Dermis blood vessel endothelial cell (primary cell): ENCODE results near the gene CDH13. TPM values are rescaled to one million over a fixed set of nuclear protein-coding genes. Genes with fewer than 3 reads are reported as not detected.
"Not testable (repeated sequence)": the region's sequence is repeated elsewhere in the genome, so short reads cannot be mapped to it uniquely, and the experiment has no call there.

Experiments used
- DNase-seq: peaks from one replicate; pipeline ENCODE4 v3.0.0; 2010
- total RNA-seq: library from RNA; depleted of rRNA; stranded (reverse); fragments of >200 nt; gene quantifications from 2 replicates; pipeline ENCODE4 v1.2.3, GENCODE V29; 2014

CDH13 gene
- total RNA-seq, 1 donor from 2014 or later = 135 TPM

GRCh38 chr16:82895843-82896242, 269.1 kb downstream of the CDH13 start:
- no peak for DNase-seq

GRCh38 chr16:82899006-82899405, 272.2 kb downstream of the CDH13 start:
- no peak for DNase-seq

- no peak for DNase-seq
Measured at GRCh38 chr16:82899731-82900450, 273.1 kb downstream of the CDH13 start.

GRCh38 chr16:82900559-82900958, 273.8 kb downstream of the CDH13 start:
- DNase-seq = peak; percentile 63

DNA sequence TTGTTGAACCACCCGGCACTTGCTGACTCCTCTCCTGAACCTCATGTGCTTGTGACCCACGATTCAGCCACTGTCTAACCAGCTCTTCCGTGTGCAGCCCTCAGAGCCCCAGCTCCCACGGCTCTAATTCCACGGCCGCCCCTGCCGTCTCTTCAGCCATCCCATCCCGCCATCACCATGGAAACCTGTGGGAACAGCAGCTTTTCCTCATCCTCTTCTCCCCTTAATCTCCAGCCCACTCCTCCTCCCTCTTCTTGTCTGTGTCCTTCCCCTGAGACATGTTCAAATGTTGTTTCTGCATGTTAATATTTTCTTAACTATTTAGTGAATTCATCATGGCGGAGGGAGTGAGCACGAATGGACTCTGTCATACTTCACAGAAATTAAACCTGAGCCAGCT, 285.2 kb downstream of the CDH13 start:
- no peak for DNase-seq

- no peak for DNase-seq
Measured at GRCh38 chr16:82915139-82915824, 288.5 kb downstream of the CDH13 start.

- no peak for DNase-seq
Measured at GRCh38 chr16:82917886-82918595, 291.3 kb downstream of the CDH13 start.

DNA sequence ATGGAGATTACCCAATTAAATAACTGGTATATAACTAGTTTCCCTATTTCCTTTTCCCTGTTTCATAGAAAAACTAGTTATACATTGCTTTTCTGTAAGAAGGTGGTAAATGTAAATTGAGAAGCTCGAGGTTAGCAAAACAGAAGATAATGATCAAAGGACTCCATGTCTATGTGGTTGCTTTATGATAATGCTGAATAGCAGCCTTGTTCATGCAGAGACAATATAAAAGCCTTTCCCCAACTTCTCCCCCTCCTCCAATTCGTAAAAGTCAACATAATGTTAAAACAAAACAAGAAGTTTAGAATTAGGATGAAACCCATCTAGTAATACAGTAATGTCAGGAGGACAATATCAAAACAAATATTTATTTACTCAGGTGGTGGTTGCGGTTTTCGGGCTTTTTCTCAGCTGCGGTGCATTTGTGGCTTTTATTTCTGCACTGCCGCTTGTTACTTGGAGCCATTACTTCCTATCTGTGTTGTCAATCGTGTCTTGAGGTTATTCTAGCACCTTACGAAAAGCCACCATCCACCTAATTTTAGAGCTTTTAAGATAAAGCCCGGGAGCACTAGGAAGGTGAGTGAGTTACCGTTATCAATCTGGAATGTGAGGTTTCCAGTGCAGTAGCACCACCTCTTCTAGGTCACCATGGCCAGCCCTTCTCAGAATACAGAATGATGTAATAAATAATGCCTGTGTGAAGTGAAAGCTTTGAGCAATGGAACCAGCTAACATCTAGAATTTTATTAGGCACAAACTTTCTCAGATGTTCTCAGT, 297.5 kb downstream of the CDH13 start:
- no peak for DNase-seq

DNA sequence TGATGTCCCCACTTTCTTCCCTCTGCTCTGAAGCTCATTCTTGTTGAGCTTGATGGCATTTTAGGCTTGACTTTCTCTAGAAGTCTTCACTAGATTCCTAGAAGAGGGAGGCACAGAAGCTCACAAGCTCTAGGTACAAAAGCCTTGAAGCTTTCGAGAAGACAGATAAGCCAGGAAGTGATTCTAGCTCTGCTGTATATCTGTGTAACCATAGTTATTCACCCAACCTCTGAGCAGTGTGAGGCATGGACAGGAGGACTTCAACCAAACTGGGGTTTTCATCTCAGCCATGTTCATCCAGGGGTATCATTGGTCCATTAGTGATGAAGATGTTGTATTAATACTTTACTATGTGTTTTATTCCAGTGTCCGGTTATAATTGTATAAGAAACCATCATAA, 299.7 kb downstream of the CDH13 start:
- DNase-seq = no peak

DNA sequence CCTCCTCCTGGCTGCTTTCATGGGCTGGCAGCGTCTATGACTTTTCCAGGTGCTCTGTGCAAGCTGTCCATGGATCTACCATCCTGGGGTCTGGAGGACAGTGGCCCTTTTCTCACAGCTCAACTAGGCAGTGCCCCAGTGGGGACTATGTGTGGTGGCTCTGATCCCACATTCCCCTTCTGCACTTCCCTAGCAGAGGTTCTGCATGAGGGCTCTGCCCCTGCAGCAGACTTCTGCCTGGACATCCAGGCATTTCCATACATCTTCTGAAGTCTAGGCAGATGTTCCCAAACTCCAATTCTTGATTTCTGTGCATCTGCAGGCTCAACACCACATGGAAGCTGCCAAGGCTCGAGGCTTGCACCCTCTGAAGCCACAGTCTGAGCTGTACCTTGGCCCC, 307.2 kb downstream of the CDH13 start:
- DNase-seq = not testable (repeated sequence)

DNA sequence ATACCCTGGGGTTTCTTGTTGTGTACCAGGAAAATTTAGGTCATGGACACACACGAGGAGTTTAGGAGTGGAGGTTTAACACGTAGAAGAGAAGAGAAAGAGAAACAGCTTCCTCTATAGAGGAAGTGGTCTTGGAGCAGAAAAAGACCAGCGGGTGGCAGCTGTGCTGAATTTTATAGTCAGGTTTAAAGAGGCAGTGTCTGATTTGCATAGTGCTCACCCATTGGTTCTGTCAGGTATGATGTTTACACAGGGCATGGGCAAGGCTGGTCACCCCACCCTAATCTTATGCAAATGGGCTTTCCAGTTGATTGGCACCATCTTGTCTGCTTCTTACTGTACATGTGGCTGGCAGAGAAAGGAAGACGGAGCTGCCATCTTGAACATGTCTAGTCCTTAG, 309.0 kb downstream of the CDH13 start:
- no peak for DNase-seq

DNA sequence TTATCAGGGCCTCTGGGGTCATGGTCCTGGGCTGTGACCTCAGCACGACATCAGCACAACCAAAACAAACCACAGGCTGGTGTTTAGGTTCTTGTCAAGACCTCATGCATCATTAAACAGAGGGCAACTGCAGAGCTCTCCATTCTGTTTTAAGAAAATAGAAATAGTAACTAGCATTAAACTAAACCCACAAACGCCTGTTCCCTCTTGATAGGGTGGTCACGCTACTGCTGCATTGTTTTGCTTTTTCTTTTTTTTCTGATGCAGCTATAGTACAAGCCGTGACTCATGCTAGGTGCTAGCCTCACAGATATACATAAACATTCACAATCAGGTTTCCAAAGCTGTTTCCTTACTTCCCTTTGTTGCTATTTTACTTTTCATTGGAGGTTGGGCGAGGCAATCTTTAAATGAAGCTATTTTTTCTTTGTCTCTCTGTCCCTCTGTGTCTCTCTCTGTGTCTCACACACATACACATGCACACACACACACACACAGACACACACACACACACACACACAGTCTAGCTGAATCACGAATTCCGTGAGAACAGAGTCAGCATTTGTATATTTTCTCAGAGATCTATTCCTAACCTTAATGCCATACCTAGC, 310.3 kb downstream of the CDH13 start:
- DNase-seq = peak; percentile 96

DNA sequence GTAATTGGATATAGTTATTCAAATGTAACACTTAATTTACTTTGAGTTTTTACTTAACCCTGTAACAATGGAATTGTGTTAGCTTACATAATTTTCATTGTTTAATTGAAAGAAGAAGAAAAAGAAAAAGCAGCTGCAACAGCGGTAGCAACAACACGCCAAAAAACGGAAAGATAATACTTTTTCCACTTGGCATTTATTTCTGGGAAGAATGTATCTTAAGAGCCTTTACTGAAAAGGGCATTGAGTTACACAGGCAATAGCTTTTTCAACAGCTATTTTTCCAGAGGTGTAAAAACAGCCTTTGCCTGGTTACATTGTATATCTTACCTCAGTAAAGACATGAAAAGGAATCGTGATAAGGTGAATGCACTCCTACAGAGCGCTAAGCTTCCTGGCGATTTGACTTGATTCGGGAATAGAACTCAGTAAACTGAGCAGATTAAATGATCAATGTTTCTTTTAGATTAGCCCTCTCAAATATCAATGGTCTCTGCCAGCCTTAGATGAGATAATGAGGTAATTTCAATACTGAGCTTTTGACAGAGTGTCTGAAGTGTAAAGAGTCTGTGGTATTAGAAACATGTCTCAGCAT, 311.3 kb downstream of the CDH13 start:
- DNase-seq = no peak

- DNase-seq = no peak
Measured at GRCh38 chr16:82943371-82943770, 316.6 kb downstream of the CDH13 start.

DNA sequence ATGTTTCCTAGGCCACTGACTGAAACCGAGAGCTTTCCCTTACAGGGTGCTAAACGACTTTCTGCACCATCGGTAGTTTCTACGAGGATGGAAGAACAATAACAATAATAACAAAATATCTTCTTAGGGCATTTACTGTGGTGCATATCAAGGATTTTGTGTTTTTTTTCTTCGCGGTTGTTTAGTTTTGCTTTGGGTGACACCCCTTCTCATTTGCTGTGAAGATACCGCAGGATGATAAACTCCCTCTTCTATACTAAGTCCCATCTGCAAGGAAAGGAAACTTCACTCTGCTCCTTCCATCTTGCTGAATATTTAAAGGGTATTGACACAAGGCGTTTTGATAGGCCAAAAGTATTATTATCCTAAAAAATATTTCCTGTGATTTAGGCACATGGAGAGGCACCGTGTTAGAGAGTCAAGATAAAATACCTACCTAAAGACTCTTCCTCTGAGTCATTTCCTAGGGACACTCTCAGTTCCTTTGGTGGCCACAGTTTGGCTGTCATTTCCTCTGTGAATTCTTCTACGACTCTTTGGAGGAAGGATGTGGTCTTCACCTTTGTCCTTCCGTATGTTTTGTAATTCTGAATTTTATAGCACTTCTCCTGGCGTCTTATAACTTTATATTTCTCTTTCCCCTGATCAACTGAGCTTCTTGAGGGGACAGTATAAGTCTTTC, 318.8 kb downstream of the CDH13 start:
- peak; percentile 63 for DNase-seq

DNA sequence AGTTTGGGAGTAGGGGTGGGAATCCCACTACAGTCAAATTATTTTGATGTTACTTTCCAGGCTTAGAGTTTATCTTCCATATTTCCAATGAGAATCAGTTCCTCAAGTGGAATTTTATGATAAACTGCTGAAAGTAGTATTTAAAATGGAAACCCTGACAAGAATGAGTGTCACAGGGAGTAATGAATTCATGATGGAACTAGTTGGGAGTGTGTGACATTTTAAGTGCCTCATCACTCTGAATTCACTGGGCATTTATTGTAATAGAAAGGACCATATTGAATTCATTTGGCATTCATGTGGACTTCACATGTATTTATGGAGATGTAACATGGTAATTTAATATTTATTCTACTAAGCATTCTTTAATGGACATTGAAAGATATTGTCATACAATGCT, 320.9 kb downstream of the CDH13 start:
- DNase-seq = no peak

- DNase-seq = no peak
Measured at GRCh38 chr16:82949016-82949415, 322.2 kb downstream of the CDH13 start.

DNA sequence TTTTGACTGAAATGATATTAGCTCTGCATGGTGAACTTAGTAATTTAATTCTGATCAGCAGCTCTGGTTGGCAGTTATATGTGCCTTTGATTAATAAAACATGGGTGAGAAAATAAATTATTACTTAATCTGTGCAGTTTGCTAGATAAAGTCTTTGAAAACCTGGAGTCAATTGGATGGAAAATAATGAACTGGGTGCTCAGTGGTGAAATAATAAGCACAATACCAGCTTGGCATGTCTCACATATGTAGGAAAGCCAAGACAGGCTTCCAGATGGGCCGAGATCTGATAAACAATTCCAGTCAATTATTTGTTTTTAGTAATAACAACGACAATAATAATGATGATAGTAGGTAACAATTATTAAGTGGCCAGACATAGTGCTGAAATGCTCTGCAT, 326.7 kb downstream of the CDH13 start:
- DNase-seq = no peak

GRCh38 chr16:82954224-82954929, 327.6 kb downstream of the CDH13 start:
- no peak for DNase-seq

DNA sequence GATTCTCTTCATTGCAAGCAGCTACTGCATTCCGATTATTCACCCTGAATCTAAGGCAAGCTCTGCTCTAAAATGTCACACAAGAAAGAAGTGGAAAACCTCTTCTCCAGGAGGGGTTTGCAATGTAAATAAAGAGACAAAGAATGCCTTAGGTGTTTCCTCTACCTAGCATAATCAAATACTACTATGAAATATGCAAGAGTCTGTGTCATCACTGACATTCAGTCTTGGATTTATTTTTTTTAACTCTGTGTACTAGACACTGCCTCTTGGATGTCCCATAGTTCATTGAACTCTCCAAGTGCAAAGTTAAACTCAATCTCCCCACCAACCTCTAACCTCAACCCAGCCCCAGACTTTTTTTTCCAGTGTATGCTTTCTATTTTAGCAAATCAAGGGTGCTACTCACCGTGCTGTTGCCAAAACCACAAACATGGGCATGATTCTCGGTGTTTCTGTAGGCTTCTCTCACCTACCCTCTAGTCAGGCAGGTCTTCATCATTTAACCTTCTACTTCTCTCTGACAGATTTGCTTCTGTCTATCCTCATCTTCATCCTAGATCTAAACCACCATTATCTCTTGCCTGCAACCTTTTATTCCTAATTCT, 329.1 kb downstream of the CDH13 start:
- no peak for DNase-seq
